ENCODE data around the gene ASMTL.

ASMTL gene

GRCh38 chrX:1354036-1355019 is 98.4 kb downstream of the ASMTL start:
- CTCF ChIA-PET, result no interaction called here

More at GRCh38 chrX:1354036-1355019, 98.4 kb downstream of the ASMTL start:
- no peak overlapping the region for H3K4me3 ChIP-seq (ENCODE audit: low read depth, low read length)
- POLR2A ChIA-PET, result no interaction called here
- no peak for DNase-seq (ENCODE audit: low read depth, low spot score)
- no peak for TF ChIP-seq CTCF (IDR thresholded peaks at IDR 0.05; ENCODE audit: insufficient read depth, low read length, missing control alignments)

Data from AG04449 (cell line).